ENCODE measurements around the gene ANKRD65.
A peak's percentile ranks its signal among the peaks of the same experiment; 100 is the strongest.

The ANKRD65 gene

DNA sequence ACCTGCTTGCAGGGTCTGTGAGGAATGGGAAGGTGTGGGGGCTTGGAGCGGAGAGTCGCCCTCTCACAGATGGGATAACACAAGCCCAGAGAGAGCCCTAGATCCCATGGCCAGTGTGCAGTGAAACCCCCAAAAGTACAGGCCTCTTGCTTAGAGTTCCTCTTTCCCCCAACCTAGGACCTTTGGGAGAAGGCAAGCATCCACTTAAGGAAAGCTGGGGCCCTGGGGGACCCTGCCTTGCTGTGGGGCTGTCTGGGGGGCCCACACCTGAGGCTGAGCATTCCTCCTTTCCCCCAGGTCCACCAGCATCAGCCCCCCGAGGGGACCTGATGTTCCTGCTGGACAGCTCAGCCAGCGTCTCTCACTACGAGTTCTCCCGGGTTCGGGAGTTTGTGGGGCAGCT is 15.6 kb upstream of the ANKRD65 start:
- TF ChIP-seq, protein P1, sequence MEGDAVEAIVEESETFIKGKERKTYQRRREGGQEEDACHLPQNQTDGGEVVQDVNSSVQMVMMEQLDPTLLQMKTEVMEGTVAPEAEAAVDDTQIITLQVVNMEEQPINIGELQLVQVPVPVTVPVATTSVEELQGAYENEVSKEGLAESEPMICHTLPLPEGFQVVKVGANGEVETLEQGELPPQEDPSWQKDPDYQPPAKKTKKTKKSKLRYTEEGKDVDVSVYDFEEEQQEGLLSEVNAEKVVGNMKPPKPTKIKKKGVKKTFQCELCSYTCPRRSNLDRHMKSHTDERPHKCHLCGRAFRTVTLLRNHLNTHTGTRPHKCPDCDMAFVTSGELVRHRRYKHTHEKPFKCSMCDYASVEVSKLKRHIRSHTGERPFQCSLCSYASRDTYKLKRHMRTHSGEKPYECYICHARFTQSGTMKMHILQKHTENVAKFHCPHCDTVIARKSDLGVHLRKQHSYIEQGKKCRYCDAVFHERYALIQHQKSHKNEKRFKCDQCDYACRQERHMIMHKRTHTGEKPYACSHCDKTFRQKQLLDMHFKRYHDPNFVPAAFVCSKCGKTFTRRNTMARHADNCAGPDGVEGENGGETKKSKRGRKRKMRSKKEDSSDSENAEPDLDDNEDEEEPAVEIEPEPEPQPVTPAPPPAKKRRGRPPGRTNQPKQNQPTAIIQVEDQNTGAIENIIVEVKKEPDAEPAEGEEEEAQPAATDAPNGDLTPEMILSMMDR (IDR thresholded peaks at IDR 0.05; ENCODE audit: extremely low read depth, missing control alignments) = no peak
- DNase-seq (ENCODE audit: low spot score) = peak; percentile 46

DNA sequence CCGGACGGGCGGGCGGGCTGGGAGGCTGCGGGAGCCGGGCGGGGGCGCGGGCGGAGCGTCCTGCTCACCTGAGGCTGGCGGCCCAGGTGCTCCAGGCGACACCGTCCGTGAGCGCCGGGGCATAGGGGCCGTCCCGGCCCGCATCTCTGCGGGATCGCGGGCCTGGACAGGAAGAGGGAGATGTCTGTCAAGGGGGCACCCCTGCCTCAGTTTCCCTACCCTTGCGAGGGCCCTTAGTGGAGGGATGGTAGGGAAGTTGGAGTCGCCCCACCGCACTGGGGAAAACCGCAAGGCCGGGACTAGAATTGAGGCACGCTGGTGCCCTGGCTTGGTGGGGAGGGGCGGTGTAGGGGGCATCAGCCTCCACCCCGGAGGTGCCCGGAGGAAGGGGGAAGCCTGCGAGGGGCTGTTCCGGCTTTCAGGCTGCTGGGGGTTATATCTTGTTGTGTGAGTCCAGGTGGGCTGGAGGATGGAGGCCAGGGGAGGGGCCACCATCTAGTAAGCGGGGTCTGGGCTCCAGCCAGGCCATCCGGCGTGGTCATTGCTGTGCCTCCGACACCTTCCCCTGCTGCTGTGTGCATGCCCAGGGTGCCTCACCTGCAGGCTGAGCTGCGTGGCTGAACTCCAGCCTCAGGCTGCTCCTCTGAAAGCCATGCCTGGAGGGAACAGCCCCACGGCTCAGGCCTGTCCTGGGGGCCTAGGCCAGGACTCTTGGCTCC is 15.0 kb upstream of the ANKRD65 start:
- DNase-seq (ENCODE audit: low spot score) = peak; percentile 44
- TF ChIP-seq, protein P1 (IDR thresholded peaks at IDR 0.05; ENCODE audit: extremely low read depth, missing control alignments) = no peak

DNA sequence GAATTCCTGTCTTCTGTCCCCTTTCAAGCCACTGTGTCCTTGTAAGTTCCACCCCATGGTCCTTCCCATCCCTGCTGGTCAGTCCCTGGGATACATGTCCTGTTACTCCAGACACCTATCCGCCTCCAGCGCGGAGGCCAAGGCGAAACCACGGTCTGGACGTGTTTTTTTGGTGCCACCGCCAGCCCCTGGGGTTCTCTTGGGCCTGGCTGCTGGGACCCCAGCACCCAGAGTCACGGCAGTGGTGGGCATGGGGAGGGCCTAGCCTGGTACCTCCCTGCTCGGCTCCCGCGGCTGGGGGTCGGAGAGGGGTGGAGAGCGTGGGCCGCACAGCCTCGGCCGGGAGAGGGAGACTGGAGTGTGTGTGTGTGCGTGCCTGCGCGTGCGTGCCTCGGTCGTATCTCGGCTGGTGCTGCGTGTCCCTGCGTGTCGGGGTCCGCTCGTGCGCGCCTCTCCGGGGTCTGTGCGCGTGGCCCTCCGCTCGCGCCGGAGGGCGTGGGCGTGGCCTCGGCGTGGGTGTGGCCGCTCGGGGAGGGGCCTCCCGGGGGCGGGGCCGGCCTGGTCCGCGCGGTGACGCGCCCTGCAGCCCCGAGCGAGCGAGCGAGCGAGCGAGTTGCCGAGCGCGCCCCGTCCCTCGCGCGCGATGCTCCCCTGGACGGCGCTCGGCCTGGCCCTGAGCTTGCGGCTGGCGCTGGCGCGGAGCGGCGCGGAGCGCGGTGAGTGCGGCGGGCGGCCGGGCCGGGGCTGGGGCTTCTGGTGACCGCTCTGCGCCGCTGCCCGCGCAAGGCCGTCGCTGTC is 14.2 kb upstream of the ANKRD65 start, which contains the start of gene VWA1:
Gene VWA1, plus strand, starts transcription at position 585 of the 798 bp plus-strand sequence. Its CDS starts 59 bp downstream, at position 644.
- DNase-seq (ENCODE audit: low spot score) = peak; percentile 96

DNA sequence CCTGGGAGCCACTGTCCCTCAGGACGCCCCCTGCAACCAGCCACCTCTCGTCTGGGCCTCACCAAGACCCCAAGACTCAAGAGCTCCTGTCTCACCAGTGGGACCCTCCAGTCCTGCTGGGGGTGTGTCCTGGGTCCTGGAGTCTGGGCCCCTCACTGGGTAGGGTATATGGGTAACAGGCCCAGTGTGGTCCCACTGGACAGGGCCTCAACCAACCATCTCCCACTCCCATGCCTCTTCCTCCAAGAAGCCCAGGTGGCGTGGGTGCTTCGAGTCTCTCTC is 13.7 kb upstream of the ANKRD65 start:
- TF ChIP-seq, protein P1 (IDR thresholded peaks at IDR 0.05; ENCODE audit: extremely low read depth, missing control alignments) = no peak
- peak; percentile 48 for DNase-seq (ENCODE audit: low spot score)

More for the DNA sequence above, 14.2 kb upstream of the ANKRD65 start, which contains the start of gene VWA1:
- TF ChIP-seq, protein P1 (IDR thresholded peaks at IDR 0.05; ENCODE audit: extremely low read depth, missing control alignments) = no peak

DNA sequence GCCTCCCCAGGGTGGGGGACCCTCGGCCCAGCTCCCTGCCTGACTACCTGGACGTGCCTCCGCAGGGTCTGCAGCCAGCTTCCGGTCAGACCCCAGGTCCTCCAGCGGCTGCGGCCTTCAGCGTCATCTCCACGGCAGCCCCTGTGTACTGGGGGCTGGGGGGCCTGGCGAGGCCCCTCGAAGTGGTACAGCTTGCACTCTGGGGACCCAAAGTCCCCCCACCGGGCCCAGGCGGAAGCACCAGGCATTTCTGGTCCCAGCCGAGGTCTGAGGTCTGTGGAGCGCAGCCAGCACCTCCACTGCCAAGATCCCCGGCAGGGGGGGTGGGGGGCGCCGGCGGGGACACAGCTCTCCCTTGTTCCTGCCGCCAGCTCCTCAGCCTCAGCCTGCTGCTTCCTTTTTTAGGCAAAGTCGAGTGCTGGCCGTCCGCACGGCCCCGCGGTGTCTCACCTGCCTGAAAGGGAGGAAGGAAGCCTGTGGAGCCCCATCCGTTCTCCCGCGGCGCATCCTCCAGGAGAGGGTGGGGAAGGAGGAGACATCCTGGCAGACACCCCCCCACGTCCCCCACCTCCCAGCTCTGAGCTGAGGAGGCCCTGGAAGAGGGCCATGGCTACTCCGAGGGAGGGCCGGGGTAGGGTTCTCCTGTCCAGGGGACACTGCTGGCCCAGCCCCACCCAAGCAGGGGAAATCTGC is 13.2 kb upstream of the ANKRD65 start:
- TF ChIP-seq, protein P1 (IDR thresholded peaks at IDR 0.05; ENCODE audit: extremely low read depth, missing control alignments) = no peak
- peak; percentile 53 for DNase-seq (ENCODE audit: low spot score)

DNA sequence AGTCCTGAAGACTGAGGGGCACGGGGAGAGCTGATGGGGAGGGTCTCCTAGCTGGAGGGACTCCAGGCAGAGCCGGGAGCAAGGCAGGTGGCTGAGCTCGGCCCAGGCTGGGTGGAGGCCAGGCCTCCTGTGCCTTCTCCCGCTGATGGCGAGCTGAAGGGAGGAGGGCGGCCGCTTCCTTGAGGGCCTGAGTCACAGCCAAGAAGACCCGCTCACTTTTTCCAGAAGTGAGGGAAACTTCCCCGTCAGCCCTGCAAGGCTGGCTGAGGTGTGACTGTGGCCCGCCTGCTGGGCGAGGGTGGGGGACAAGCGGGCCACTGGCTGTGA is 12.7 kb upstream of the ANKRD65 start:
- TF ChIP-seq, protein P1 (IDR thresholded peaks at IDR 0.05; ENCODE audit: extremely low read depth, missing control alignments) = no peak
- no peak for DNase-seq (ENCODE audit: low spot score)
